HG02623 (cell line): ENCODE measurements around the gene BIN1.

Experiments
- ATAC-seq: cut with Tn5 transposase; IDR thresholded peaks from one replicate; pipeline ENCODE4 v1.9.1; 2021; ENCODE audit warnings: moderate library complexity; ENCODE audit not compliant: unreplicated experiment

Gene BIN1

GRCh38 chr2:127063701-127064590, 43.0 kb downstream of the BIN1 start:
- ATAC-seq: no peak

DNA sequence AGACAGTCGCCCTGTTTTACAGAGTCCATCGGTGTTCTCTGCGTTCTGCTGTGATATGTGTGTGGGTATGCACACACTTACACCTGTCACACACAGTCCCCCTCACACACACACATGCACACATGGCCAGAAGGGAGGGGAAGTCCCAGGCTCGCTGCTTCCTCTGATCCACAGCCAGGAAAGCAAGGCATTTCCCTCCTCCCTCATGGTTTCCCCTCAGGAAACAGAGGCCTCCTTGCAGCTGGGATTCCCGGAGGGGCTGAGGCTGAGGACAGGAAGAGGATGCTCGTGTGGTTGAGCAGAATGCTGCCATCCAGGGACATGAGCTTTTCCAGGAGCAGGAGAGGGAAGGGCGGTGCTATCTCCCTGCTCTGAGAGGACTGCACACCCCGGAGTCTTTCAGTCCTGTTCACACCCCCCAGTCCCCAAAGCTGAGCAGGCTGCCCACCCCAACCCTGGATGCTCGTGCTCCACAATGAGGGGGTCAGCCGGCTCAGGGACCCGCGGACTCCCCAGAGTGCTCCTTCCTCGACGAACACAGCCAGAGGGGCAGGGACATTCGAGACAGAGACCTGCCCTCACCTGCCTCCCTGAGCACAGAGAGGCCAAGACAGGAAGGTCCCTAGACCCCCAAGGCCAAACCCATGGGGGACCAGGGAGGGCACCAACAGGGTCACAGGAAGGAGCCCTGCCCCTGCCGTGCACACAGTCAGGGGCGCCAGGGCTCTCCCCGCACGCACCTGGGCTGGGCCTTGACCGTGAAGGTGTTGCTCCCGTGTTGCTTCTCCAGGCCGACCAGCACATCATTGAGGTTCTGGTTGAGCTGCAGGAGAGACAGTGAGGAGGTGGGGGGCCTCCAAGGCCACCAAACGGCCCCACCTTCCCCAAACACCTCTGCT, 45.3 kb downstream of the BIN1 start:
- ATAC-seq: no peak

DNA sequence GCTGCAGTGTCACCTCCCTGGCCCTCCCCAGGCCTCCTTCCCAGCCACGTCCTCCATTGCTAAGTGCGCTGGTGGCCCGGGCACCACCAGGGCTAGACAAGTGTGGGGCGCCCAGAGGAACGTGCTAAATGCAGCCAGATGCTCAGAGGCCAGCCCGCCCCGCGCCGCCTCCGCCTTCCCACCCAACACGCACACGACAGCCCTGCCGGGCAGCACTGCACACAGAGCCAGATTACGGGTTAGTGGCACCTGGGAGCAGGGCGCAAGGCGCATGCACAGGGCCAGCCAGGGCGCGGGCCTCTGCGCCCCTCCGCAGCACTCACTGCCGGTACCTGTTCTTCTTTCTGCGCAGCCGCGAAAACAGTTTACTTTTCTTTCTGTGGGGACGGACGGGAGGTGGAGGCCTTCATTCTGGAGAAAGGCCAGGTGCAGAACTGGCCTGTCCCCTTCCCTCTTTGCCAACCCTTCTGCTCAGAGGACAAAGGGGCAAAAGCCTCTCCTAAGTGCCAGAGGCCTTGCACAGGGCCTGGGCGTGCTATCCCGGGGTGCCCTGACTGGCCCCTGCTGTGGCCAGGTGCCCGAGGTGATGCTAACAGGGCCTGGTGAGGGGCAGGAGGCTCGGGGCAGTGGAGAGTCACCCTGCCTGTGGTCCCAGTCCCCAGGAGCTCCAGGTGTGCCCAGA, 46.5 kb downstream of the BIN1 start:
- no peak for ATAC-seq

GRCh38 chr2:127059559-127059958, 47.4 kb downstream of the BIN1 start:
- ATAC-seq: no peak

DNA sequence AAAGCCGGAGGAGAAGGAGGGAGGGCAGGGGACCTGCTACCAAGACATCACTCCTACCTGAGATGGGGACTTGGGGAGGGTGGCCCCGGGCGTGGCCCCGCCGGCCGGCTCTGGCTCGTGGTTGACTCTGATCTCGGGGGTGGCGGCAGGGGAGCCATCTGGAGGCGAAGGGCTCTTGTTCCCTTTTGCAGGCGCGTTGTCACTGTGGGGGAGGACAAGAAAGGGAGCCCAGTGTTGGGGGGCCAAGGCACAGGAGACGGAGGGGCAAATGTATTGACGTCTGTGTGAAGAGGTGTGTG, 48.1 kb downstream of the BIN1 start:
- ATAC-seq: no peak

DNA sequence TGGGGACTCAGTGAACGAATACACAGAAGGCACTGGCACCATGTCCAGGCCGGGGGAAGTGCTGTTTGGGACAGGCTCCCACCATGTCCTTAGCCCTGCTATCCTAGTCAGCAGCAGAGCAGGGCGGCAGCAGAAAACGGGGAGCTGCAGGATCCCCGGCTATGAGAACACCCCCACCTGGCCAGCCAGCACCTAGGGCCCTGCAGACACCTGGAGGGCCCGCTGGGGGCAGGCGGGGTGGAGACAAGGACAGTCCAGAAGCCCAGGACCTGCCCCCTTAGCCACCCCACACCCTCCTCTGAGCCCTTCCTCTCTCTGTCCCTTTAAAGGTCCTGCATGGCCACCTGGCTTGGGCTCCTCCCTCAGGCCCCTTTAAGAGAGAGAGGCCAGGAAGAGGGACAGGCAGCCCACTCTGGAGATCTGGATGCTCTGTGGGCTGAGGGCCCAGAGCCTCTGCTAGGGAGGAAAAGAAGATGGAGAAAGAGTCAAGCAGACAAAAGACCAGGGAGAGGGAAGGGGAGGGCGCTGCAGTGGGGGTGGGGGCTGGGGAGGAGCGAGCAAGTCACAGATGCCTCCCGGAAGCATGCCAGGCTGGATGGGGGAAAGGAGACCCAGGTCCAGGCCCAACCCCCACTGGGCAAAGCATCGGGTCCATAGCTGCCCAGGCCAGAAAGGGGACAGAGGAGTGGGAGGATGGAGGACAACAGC, 48.6 kb downstream of the BIN1 start:
- ATAC-seq: no peak

DNA sequence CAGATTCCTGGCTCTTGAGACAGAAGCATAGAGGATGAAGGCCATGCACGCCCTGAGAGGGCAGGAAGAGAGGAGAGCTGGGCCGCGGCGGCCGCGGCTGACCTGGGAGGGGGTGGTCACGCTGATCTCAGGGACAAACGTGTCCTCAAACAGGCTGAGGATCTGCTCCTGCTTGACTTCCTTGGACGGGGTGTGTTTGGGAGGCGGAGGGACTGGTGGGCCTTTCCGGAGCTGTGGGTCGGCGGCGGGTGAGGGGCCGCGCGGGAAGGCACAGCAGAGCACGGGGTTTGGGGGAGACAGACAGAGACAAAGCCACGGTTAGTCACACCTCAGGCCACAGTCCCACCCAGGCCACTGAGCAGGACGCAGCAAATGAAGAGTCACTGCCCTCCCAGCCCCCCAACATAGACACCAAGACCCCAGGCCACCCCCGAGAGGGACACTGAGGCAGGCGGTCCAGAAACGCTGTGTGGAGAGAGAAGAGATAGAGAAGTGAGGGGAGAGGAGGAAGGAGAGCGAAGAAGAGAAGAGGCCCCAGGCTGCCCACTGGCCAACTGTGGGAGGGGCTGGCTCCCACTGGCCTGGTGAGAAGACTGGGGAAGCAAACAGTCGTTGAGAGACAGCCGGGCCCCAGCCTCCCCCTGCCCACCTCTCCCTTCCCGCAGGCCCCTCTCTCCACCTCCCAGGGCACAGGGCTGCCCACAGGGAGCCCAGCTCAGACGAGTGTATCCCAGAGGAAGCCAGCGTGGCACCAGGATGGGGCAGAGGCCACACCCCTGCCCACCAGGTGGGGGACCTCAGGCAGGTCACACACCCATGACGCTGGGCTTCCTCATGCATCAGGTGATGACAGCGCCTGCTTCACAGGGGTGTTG, 49.3 kb downstream of the BIN1 start:
- ATAC-seq: no peak

GRCh38 chr2:127056631-127057370, 50.2 kb downstream of the BIN1 start:
- no peak for ATAC-seq

GRCh38 chr2:127056086-127056485, 50.9 kb downstream of the BIN1 start:
- no peak for ATAC-seq

GRCh38 chr2:127055786-127056076, 51.2 kb downstream of the BIN1 start:
- ATAC-seq: no peak

GRCh38 chr2:127054996-127055785, 51.8 kb downstream of the BIN1 start:
- no peak for ATAC-seq

DNA sequence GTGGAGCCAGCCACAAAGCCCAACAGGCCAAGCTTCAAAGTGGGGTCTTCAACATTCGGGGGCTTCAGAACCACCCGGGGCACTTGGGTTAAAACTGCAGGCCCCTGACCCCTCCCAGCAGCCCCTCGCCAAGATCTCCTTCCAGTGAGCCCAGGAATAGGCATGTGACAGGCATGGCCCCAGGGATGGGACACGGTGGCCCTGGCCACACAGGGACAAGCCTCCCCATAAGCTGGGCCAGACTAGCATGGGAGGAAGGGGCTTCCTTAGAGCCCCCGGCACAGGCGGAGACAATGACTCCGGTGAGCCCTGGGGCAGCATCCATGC, 52.4 kb downstream of the BIN1 start:
- no peak for ATAC-seq

GRCh38 chr2:127053731-127054603, 53.0 kb downstream of the BIN1 start:
- no peak for ATAC-seq

GRCh38 chr2:127052771-127053691, 53.9 kb downstream of the BIN1 start:
- ATAC-seq: no peak

GRCh38 chr2:127052057-127052770, 54.7 kb downstream of the BIN1 start:
- no peak for ATAC-seq
